OCI-LY1 (cell line): ENCODE data around the gene POU3F3.

Experiments used
- H2AFZ ChIP-seq: fragments of 200-600 bp; sonication (generic), shearing (Covaris generic); 2 replicates; pipeline ENCODE4 v1.6.0; 2014; ENCODE audit warnings: antibody characterized with exemption, mild to moderate bottlenecking, low read length
- H3F3A ChIP-seq: fragments of 200-600 bp; sonication (generic), shearing (Covaris generic); 2 replicates; pipeline ENCODE4 v1.6.0; 2014; ENCODE audit warnings: mild to moderate bottlenecking, antibody characterized with exemption, low read length, moderate library complexity; ENCODE audit not compliant: insufficient read depth
- H3K27ac ChIP-seq: fragments of 200-600 bp; sonication (generic); 2 replicates; pipeline ENCODE4 v1.5.1; 2014; ENCODE audit warnings: low read length, mixed run types, mild to moderate bottlenecking, low read depth; ENCODE audit not compliant: poor library complexity, severe bottlenecking
- H3K27me3 ChIP-seq: fragments of 200-600 bp; sonication (generic); 2 replicates; pipeline ENCODE4 v1.6.0; 2014; ENCODE audit warnings: antibody characterized with exemption, mild to moderate bottlenecking, low read length, moderate library complexity; ENCODE audit not compliant: insufficient read depth
- H3K36me3 ChIP-seq: fragments of 200-600 bp; sonication (generic); 2 replicates; pipeline ENCODE4 v1.6.1; 2014; ENCODE audit warnings: mild to moderate bottlenecking, antibody characterized with exemption, low read length, moderate library complexity, mixed read lengths; ENCODE audit not compliant: insufficient read depth
- H3K4me1 ChIP-seq: fragments of 200-600 bp; sonication (generic); 2 replicates; pipeline ENCODE4 v1.5.1; 2014; ENCODE audit warnings: mild to moderate bottlenecking, low read length, moderate library complexity; ENCODE audit not compliant: insufficient read depth, severe bottlenecking
- H3K4me2 ChIP-seq: fragments of 200-600 bp; sonication (generic), shearing (Covaris generic); 2 replicates; pipeline ENCODE4 v1.6.1; 2014; ENCODE audit warnings: low read length
- H3K4me3 ChIP-seq: fragments of 200-600 bp; sonication (generic); 2 replicates; pipeline ENCODE4 v1.5.1; 2014; ENCODE audit warnings: low read length, low read depth, mild to moderate bottlenecking, mixed read lengths; ENCODE audit not compliant: poor library complexity, severe bottlenecking
- H3K79me2 ChIP-seq: fragments of 200-600 bp; shearing (Covaris generic); 2 replicates; pipeline ENCODE4 v1.6.1; 2016; ENCODE audit warnings: mixed run types, low read length, mixed read lengths; ENCODE audit not compliant: insufficient read depth
- H3K9ac ChIP-seq: fragments of 200-600 bp; sonication (generic), shearing (Covaris generic); 2 replicates; pipeline ENCODE4 v1.6.1; 2014; ENCODE audit warnings: mild to moderate bottlenecking, low read length, mixed read lengths
- H3K9me2 ChIP-seq: fragments of 200-600 bp; sonication (generic), shearing (Covaris generic); 2 replicates; pipeline ENCODE4 v1.6.1; 2014; ENCODE audit warnings: low read depth, mild to moderate bottlenecking, low read length, mixed read lengths
- H3K9me3 ChIP-seq: fragments of 200-600 bp; shearing (Covaris generic); 2 replicates; pipeline ENCODE4 v1.6.1; 2014; ENCODE audit warnings: low read length, mixed read lengths
- H4K20me1 ChIP-seq: fragments of 200-600 bp; sonication (generic), shearing (Covaris generic); 2 replicates; pipeline ENCODE4 v1.6.0; 2016; ENCODE audit warnings: mild to moderate bottlenecking, low read length; ENCODE audit not compliant: insufficient read depth
- EZH2 ChIP-seq: fragments of 200-600 bp; sonication (generic), shearing (Covaris generic); IDR thresholded peaks from 2 replicates; pipeline ENCODE4 v1.8.0; 2017; ENCODE audit warnings: borderline replicate concordance, mixed run types, mild to moderate bottlenecking, antibody characterized with exemption, low read length, moderate library complexity, mixed read lengths
- TF ChIP-seq, protein P1 (sequence below): fragments of 200-600 bp; sonication (generic), shearing (Covaris generic); IDR thresholded peaks from 2 replicates; pipeline ENCODE4 v1.5.1; 2017; ENCODE audit warnings: mild to moderate bottlenecking, antibody characterized with exemption, low read length, moderate library complexity, mixed read lengths

POU3F3 gene

DNA sequence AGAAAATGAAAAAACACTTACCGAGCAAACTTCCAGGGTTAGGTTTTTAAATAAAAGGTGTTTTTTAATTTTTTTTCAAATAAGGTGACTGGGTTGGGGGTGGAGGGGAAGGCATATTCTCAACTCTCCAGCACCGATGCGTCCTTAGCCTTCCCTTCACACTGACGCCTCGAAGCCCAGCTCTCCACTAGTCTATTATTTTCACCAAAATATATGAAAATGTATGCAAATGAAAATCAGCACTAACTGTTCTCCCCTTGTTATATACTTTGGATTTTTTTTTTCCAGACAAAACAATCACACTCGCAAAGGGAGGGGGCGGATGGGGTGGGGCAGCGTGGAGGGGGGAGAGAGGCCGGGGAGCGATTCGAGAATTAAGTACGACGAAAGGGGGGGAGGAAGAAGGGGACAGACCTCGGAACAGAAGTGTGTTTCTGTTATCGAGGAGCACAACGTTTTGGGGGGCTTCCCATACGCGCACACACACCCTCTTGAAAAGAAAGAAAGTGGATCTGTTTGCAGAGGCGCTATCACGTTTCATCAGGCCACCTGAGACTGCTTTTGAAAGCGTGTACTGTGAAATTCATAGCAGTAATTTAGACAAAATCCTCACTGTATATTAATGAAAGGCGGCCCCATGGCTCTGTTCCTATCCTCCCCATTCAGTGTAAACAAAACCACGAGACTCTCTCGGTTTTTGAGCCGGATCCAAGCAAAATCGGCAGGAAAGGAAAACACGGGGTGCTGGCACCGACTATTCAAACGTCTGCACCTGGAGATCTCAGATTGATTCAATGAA lies 2.4 kb upstream of the POU3F3 start:
- Histone ChIP-seq H3K27me3 (no peaks in the 10 kb centered on the region), H4K20me1 (no peaks in the 10 kb centered on the region), H3K4me1 (no peaks in the 10 kb centered on the region), H3K9me2 (no peaks in the 10 kb centered on the region), H3K4me2 (no peak overlapping the region), H3K9me3 (no peaks in the 10 kb centered on the region), H3K36me3 (no peaks in the 10 kb centered on the region), H3F3A (no peaks in the 10 kb centered on the region), H3K4me3 (no peak overlapping the region), H2AFZ (no peak overlapping the region), H3K9ac (no peak overlapping the region), H3K79me2 (no peaks in the 10 kb centered on the region), H3K27ac (no peak overlapping the region)
- TF ChIP-seq EZH2, result no peak
- TF ChIP-seq, protein P1, sequence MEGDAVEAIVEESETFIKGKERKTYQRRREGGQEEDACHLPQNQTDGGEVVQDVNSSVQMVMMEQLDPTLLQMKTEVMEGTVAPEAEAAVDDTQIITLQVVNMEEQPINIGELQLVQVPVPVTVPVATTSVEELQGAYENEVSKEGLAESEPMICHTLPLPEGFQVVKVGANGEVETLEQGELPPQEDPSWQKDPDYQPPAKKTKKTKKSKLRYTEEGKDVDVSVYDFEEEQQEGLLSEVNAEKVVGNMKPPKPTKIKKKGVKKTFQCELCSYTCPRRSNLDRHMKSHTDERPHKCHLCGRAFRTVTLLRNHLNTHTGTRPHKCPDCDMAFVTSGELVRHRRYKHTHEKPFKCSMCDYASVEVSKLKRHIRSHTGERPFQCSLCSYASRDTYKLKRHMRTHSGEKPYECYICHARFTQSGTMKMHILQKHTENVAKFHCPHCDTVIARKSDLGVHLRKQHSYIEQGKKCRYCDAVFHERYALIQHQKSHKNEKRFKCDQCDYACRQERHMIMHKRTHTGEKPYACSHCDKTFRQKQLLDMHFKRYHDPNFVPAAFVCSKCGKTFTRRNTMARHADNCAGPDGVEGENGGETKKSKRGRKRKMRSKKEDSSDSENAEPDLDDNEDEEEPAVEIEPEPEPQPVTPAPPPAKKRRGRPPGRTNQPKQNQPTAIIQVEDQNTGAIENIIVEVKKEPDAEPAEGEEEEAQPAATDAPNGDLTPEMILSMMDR, result no peak

DNA sequence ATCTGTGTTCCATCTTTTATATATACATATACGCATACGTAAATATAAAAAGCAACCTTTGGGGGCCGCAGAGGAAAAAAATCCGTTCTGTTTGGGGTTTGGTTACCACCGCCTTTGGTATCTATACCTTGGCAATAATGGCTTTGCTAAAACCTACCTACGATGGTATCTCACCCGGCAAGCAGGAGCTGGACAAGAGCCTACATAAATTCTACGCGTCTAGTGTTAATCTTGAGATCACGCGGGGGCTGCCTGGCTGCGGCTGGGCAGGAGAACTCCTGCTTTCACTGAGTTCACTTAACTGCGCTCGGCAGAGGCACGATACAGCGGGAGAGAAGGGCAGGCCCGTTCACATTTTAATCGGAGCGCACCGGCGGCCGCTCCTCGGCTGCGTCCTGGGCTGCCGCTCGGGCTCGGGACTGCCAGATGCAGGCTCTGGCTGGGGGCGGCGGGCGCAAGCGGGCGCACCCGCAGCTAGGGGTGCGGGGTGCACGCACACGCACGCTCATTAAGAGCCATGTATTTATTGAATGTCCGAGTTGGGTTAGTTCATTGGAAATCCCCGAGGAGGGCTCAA lies 1.7 kb upstream of the POU3F3 start:
- no peak overlapping the region for H2AFZ ChIP-seq
- H3F3A ChIP-seq, result no peaks in the 10 kb centered on the region
- no peak overlapping the region for H3K9ac ChIP-seq
- no peaks in the 10 kb centered on the region for H3K36me3 ChIP-seq
- TF ChIP-seq, protein P1, result no peak
- TF ChIP-seq EZH2, result no peak
- no peaks in the 10 kb centered on the region for H3K9me3 ChIP-seq
- H3K4me1 ChIP-seq, result no peaks in the 10 kb centered on the region
- no peaks in the 10 kb centered on the region for H3K79me2 ChIP-seq
- peak overlapping the region; percentile 38 for H3K4me3 ChIP-seq
- no peaks in the 10 kb centered on the region for H3K9me2 ChIP-seq
- no peaks in the 10 kb centered on the region for H4K20me1 ChIP-seq
- no peaks in the 10 kb centered on the region for H3K27me3 ChIP-seq
- peak overlapping the region; percentile 42; the same call in 1 of the 2 replicates for H3K4me2 ChIP-seq
- H3K27ac ChIP-seq, result no peak overlapping the region

DNA sequence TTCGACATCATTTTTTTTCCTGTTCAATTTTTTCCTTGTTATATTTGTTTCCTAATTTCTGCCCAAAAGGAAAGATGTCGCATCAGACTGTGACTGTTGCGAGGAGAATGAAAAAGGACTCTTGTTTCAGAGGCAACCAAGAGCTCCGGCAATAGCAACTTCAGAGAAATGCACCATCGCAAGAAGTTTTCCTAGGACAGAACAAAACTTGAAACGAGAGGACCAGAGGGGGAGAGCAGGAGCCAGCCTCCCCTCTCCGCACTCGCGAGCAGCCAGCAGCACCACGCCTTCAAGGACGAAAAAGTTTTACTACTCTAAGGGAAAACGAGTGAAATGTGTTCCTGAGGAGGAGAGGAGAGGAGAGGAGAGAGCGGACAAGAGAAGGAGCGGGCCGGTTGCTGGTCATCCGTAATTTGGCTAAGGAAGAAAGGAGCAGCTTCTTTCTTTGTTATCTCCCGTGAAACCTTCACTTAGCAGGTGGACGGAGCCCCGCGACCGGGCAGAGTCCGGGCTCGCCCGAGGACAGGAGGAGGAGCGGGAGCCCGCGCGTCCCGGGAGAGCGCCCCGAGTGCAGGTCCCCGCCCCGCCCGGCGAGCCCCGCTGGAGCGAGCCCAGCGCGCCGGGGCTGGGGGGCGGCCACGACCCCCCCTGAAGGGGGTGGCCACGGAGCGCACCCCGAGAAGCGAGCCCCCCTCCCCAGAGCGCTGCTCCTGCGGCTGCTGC lies 744 bp downstream of the POU3F3 start:
- Histone ChIP-seq H3K9ac (no peak overlapping the region), H3K9me3 (no peaks in the 10 kb centered on the region), H3K79me2 (no peaks in the 10 kb centered on the region), H3K9me2 (no peaks in the 10 kb centered on the region), H3K4me1 (no peaks in the 10 kb centered on the region), H2AFZ (no peak overlapping the region), H3F3A (no peaks in the 10 kb centered on the region), H3K36me3 (no peaks in the 10 kb centered on the region), H3K27ac (no peak overlapping the region), H3K4me3 (no peak overlapping the region), H3K27me3 (no peaks in the 10 kb centered on the region), H4K20me1 (no peaks in the 10 kb centered on the region), H3K4me2 (no peak overlapping the region)
- TF ChIP-seq, protein P1, result no peak
- TF ChIP-seq EZH2, result no peak
